ENCODE results near the gene SDHB.

Gene SDHB

DNA sequence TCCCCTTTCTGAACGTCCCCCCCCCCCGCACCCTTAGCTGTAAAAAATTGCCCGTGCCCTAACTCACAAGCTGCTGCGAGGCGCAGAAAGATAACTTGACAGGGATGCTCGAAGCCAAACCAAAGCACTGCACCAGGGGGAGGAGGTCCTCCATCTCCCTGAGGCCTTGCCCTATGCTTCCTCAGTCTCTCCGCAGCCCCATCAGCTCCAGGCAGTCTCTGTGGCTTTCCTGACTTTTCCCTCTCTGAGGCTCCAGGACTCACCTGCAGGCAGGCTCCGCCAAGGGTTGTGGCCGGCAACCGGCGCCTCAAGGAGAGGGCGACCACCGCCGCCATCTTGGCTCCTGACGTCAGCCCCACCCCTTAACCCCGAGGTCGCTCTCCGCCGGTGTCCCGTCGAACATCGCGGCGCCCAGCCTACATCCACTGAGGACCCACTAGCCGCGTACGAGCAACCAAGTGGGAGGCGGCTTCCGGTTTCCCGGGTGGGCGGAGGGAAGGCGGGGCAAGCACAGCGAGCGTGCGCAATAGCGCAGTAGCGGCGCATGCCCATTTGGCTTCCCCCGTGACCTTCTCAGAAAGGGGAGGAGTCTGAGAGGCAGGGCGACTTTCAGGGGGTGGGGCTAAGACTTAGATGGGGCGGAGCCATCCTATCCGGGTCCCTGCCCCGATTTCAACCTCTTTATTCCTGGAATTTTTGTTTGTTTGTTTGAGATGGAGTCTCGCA is at the start of gene SDHB:
Gene SDHB, minus strand, starts transcription at position 348 of the 726 bp plus-strand sequence. Its CDS starts 13 bp downstream, at position 335.
- DNase-seq, result peak; percentile 99

DNA sequence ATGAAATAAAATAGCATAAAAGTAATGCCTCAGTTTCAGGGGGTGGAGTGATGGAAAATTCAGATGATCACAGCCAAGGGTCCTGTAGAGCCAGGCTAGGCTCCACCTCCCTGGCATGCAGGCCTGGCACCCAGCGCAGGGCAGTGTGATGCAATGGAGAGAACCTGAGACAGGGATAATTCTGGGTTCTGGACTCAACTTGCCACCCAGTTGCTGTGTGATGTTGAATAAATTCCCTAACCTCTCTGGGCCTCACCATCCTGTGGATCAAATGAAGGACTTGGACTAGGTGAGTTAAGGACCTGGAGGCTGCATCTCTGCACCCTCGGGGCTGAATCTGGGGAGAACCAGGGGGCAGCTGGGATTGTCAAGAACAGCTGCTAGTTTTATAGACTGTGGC is 48.4 kb upstream of the SDHB start:
- DNase-seq, result no peak

DNA sequence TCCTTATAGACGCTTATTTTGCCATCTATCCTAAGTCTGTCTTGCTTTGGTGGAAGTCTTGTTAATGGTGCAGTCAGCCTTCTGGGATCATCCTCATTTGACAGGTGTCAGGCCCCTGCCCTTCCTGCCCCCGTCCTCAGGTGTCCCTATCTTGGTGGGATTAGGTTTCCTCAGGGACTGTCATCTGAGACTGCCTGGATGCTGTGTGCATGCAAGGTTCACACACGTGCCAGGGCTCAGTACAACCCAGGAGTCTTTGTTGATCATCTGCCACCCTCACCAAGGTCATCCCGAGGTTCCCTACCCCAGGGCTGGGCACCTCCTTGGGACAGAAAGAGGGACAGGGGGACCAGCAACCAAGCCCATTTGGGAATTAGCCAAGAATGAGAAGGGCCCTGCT is 47.4 kb upstream of the SDHB start:
- DNase-seq, result no peak

DNA sequence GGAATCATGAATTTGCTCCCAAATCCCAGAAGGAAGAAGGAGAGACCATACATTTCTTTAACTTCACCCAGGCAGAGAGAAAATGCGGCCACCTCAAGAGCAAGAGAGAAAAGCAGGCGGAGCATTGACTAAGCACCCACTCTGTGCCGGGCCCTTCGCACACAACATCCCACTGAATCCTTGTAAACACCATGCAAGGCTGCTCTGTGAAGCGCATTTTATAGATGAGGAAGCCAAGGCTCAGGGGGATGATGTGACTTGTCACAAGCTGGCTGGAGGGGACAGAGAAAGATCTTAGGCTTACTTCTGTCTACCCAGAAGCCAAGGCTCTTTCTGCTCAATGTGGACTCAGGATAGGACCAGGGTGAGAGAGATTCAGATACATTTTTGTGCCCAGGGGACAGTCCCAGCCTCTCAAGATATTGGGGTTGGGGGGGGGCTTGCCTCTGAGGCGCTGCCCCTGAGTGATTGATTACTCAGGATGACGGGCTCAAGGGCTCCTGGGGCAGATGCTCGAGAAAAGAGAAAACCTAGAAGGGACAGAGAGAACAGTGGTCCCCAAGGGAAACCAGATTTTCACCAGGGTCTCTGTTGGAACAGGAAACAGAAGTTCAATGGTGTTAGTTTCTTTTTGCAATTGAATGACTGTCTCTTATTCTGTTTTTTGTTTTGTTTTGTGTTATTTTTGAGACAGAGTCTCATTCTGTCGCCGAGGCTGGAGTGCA is 45.9 kb upstream of the SDHB start:
- DNase-seq, result peak; percentile 33

DNA sequence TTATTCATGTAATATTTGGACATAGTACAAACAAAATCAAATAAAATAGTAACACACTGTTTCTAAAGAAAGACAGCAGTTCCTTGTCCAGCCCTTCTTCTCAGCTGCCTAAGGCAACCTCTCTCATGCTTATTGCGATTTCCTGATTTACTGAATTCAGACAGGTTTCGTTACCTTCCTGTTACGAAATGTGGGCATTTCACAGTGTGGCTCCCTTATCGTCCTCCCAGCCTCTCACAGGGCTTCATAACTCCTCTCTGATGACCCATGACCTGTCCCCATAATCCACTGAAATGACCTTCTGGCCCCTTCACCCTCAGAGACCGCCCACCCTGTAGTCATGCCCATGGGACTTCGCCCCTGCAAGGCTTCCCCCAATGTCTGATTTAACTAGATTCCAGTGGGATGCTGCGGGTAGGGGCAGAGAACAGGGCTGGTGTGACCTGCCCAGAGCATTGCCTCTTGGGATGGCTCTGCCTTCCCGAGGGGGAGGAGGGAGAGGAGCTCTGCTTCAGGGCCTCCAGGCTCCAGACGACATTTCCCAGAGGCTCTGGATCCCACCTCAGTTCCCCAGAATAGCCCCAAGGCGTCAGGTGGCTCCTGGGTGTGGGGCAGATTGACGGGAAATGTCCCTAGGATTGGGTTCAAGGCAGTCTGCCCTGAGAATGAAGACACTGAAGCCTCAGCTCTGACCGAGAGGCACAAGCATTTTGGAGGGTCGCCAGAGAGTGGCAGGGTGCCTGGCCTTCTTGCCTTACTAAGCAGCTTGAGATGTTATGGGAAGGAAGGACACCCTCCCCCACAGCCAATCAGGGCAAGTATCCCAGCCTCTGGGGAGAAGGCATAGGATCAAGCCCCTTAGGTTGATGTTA is 44.9 kb upstream of the SDHB start:
- DNase-seq, result peak; percentile 80

DNA sequence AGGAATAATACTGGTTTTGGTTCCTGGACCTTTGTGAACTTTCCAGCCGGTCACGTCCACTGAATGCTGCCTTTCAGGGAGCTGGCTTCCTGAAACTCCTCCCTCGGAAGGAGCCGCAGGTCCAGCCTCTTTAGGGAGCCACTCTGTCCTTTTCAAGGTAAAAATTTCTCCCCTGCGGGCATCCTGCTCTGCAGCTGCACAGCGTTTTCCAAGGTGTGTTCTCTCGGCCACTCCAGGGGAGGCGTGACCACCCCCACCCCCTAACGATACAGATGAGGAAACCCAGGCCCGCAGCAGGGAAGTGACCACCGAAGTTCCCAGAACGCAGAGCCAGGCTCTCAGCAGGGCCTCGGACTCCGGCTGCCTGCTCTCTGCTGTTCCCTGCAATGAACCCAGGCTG is 44.0 kb upstream of the SDHB start:
- no peak for DNase-seq

DNA sequence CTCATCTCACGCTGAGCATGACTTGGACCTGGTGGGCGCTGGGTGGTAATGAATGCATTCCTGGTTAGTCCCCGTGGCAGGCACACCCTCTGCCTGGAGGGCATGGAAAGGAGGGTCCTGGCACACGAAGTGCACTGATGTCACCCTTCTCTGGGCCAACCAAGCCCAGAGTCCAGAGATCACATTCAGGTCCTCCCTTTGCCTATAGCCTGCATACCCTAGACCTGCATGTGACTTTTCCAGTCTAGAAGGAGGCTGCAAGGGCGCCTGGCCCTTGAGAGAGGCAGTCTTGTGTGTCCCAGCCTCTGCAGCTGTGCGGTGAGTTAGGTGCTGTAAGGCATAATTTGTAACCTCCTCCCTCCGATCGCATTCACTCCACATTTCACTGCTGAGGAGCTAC is 43.3 kb upstream of the SDHB start:
- DNase-seq, result no peak

DNA sequence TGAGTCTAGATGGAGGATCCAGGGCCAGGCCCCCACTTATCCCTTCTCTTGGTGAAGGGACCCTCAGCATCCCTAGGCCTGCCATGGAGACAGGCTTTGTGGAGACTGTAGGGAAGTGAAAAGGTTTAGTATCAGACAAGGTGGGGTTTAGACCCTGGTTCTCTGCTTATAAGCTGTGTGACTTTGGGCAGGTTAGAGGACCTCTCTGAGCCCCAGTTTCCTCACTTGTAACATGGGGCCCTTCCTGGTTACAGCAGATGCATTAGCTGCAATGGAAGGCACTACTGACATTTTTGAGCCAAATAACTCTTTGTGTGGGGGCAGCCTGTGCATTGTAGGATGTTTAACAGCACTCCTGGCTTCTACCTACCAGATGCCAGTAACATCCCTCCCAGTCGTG is 42.8 kb upstream of the SDHB start:
- DNase-seq, result no peak

DNA sequence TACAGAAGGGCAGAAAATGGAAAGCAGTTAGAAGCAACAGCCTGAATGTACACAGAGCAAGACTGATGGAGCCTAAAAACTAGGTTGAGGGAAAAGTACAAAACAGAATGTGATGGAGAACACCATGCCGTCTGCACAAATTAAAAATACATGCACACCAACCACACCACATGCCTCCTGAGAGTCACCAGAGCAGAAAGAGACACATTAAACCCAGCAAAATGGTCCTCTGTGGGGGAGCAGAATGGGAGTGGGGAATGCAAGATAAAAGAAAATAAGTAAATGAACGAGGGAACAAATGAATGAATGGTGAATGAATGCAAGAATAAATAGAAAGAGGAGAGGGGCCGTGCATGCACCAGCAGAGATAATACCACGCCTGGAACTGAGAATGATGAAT is 41.3 kb upstream of the SDHB start:
- no peak for DNase-seq

DNA sequence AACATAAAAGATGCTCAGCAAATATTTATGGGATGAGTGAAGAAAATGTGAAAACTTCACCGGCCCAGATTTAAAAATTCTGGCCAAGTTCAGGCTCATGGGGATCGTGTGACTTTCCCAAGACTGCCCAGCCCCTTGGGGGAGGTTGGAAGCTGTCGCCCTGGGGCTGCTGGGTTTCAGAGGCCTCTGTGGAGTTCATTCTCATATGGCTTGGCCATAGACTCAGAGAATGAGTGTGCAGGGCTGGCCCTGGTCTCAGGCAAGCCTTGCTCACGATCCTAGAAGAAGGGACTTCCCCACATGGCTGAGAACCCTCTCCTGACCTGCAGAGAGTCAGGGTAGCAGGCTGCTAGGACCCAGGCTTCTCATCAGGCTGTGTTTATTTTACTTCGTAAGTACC is 40.8 kb upstream of the SDHB start:
- no peak for DNase-seq

DNA sequence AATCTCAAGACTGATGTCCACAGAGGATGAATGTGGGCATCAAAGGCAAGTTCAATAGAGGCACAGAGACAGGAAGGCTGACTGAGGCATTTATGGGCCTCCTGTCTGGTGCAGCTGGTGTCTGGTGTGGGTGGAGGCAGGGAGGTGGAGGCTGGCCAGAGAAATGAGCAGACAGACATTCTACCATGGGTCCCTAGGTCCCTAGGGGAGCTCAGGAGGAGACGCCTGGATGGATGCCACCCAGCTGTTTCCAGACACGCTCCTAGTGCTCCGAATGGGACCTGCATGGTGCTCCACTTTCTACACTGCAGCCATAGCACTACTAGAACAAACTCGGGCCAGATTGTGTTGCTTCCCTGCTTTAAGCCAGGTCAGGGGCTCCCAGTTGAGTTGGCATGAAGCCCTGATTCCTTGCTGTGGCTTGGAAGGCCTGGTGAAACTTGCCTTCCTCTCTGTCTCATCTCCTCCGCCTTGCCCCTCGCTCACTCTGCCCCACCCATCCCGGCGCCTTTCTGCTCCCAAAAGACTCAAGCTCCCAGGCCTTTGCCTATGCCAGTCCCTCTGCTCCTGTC is 40.1 kb upstream of the SDHB start:
- DNase-seq, result no peak

DNA sequence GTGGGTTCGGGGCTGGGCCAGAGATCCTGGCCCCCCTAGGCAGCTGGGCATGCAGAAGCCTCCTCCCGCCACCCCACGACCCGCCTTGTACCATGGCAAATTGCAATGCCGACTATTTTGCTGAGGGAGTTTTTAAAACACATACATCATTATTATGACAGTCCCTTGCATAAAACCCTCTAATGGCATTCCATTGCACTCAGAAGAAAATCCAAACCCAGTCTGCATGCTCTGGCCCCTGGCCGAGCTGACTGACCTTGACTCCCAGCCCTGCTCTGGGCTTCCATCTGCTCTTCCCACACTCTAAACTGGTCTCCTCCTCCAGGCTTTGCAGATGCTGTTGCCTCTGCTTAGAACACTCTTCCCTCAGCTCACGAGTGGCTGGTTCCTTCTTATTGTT is 37.4 kb upstream of the SDHB start:
- no peak for DNase-seq

DNA sequence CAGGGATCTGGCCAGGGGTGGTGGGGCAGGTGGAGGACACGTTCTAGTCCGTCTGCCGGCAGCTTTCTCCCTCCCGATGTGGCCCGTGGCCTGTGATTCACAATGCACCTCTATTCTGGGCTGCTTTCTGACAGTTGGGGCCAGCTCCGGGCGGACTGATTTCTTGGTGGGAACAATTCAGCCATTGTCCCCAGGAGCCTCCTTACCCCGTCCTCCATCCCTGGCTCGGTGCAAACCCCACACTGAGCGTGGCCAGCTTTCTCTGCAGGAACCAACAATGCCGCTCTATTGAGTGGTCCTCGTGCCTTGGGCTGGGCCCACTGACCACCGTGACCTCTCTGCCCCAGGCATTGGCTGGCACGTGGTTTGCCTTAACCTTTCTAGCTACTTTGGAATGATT is 35.7 kb upstream of the SDHB start:
- no peak for DNase-seq

DNA sequence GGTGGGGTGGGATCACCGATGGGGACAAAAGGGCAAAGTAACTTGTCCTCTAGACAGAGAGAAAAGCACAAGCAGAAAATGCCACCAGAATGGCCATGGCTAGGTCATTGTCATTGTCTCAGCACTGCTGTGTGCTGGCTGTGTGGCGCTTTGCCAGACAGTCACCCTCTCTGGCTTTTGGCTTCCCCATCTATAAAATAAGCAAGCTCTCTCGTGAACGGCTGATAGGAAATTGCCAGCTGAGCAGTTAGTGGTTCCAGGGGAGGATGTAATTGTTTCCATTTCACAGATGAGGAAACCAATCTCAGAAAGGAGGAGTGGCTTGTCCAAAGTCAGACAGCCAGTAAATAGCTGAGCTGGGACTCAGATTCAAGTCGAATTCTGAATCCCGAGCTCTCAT is 32.9 kb upstream of the SDHB start:
- peak; percentile 50 for DNase-seq

DNA sequence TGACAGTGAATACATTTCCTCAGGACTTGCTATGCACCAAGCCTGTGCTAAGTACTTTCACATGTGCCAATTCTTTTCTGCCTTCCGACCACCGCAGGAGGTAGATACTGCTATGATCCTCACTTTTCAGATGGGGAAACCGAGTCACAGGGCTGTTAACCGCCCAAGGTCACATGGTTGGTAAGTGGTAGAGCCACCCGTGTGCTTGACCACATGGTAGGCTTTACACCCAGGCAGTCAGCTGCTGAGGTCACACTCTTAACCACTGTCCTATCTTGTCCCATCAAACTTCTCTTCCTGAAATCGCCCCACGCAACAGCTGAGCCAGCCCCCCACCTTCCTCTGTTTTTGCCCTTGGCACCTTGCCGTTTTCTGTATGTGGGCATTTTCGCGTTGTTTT is 31.0 kb upstream of the SDHB start:
- peak; percentile 24 for DNase-seq

DNA sequence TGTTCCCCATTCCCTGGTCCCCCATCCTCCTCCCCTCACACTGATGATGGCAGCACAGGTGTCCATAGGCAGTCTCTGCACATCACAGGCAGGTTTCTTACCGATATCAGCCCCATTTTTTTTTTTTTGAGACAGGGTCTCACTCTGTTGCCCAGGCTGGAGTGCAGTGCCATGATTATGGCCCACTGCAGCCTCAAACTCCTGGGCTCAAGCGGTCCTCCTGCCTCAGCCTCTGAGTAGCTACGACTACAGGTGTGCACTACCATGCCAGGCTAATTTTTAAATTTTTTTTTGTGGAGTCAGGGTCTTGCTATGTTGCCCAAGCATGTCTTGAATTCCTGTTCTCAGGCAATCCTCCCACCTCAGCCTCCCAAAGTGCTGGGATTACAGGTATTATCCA is 28.9 kb upstream of the SDHB start:
- DNase-seq, result no peak

DNA sequence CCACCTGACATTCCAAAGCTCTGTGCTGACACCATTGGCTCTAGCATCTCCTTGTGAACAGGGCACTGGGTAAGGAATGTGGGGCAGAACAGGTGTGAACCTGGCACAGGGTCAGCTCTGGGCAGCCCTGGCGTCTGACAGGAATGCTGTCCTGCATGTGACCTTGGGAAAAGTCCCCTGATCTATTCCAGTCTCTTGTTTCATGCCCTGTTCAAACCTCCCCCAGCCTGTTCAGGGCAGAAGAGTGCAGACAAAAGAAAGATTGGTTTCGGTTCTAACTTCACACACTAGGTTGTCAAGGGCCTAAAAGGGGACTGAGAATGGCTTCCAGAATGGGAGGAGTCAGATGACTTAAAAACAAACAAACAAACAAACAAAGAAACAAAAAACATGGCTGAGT is 27.6 kb upstream of the SDHB start:
- no peak for DNase-seq

DNA sequence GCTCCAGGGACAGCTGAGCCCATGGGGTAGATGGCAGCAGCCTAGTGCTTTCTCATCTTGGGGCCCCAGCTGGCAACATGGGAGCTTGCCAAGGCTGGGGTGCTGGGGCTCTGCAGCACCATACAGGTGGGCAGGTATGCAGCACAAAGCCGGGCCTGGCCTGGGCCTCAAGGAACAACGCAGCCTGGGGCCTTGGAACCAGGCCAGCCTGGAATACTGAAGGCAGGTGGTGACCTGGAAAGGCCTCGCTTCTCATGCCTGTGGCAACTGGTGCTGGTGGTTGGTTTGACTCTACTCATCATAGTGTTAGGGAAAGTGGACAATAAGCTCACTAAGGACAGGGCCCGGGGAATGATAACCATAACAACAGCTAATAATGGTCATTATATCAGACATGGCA is 27.0 kb upstream of the SDHB start:
- no peak for DNase-seq

DNA sequence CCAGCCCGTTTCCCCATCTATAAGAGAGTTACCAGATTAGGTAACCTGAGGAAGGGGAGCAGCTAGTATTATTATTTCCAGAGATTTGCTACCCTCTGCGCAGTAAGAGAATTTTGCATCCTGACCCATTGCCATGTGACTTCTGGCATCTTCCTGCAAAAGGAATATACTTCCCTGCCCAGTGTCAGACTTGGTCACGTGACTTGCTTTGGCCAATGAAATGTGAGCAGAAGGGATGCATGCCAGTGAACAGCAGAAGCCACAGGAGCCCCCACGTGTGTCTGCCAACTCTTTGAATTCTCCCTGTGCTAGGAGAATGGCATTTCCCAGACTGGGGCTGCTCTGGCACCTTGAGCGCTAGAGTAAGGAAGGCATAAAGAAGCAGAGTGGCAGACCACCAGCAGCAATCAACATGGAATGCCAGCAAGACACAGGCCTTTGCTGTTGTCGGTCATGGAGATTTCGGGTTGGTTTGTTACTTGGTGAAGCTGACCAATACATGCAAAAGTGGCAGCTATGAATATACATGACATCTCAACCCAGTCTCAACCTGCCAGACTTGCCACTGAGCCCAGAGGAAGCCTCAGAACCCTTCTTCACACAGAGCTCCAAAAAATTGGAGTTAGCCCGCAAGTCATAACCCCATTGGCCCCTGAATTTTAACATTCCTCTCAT is 26.4 kb upstream of the SDHB start:
- no peak for DNase-seq

DNA sequence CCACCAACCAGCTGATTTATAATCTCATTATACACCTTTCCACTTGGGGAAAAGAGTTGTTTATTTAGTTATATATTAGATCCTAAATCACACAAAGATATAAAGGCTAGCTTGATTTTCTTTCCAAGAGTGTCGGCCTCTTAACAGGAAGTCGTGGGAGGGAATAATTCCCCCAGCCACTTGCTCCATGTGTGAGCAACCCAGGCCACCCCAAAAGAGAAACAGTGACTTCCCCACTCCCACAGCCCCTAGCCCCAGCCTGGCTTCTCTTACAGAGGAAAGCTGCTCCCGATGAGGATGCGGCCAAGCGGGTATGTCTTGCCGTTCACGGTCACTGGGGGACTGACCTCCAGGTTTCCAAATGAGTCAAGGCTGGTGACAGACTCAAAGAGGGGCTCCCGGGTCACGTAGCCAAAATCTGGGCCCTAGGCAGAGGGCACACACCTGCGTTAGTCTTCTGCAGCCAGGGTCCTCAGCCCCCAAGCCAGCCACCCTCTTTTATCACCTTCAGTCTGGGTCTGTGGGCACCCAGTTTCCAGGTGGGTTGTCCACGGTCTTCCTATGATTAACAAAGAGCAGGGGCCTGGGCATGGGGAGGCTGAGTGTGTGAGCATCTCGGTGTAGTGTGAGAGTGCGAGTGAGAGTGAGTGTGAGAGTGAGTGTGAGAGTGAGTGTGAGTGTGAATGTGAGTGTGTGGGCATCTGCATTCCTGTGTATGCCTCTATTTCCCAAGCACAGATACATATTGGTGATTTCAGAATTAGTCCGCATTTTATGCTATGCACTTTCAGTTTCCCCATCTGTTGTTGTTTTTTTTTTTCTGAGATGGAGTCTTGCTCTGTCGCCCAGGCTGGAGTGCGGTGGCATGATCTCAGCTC is 25.4 kb upstream of the SDHB start:
- DNase-seq, result peak; percentile 63

DNA sequence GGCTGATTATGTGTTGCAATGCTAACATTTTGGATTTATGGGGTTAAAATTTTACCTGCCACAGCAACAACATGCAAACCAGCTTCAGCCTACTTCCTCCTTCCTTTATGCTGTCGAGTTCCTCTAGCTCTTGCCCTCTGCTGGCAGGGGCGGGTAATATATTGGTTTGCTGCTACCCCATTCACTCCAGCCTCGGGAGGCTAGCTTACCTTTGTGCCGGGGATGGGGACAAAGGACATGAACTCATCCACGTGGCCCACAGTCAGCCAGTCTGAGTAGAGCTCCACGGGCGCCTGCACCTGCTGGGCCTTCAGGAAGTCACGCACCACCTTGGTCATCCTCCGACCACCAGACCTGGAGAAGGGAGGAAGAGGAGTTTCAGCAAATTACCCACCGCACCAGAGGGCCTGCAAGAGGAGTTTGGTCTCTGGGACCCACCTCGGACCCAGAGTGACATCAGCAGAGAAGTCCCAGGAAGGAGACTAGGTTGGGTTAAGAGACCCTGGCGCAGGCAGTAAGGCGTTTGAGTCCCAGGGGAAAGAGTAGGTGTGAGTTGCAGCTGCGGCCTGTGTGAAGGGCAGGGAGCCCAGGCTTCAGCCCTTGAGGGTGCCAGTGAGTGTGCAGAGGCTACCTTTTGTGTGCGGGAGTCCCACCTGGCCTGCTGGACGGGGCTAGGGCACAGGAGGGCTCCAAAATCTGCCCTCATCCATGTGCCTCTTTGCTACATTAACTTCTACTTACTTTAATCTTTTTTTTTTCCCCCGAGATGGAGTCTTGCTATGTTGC is 21.8 kb upstream of the SDHB start:
- peak; percentile 68 for DNase-seq
